Loucy (cell line): ENCODE results near the gene UBE2J2.

Experiments
- H2AFZ ChIP-seq: fragments of 200-600 bp; sonication (generic); 2 replicates; pipeline ENCODE4 v1.6.0; 2016; ENCODE audit warnings: antibody characterized with exemption, mild to moderate bottlenecking, low read length, moderate library complexity
- H3F3A ChIP-seq: fragments of 200-600 bp; 2 replicates; pipeline ENCODE4 v1.6.0; 2016; ENCODE audit warnings: antibody characterized with exemption, low read depth, mild to moderate bottlenecking
- H3K27me3 ChIP-seq: fragments of 200-600 bp; sonication (generic); 2 replicates; pipeline ENCODE4 v1.6.1; 2014; ENCODE audit warnings: low read length, mild to moderate bottlenecking; ENCODE audit not compliant: insufficient read depth, poor library complexity, severe bottlenecking
- H3K36me3 ChIP-seq: fragments of 200-600 bp; sonication (generic); 2 replicates; pipeline ENCODE4 v1.6.1; 2016; ENCODE audit warnings: low read length; ENCODE audit not compliant: insufficient read depth
- H3K4me1 ChIP-seq: fragments of 200-600 bp; sonication (generic); 2 replicates; pipeline ENCODE4 v1.5.1; 2014; ENCODE audit warnings: low read length, mild to moderate bottlenecking; ENCODE audit not compliant: insufficient read depth, poor library complexity, severe bottlenecking
- H3K4me2 ChIP-seq: fragments of 200-600 bp; sonication (generic); 2 replicates; pipeline ENCODE4 v1.6.0; 2014; ENCODE audit warnings: antibody characterized with exemption, low read length, low read depth, mild to moderate bottlenecking; ENCODE audit not compliant: poor library complexity, severe bottlenecking
- H3K4me3 ChIP-seq: fragments of 200-600 bp; sonication (generic); 2 replicates; pipeline ENCODE4 v1.5.1; 2014; ENCODE audit warnings: low read length, mild to moderate bottlenecking, mixed read lengths; ENCODE audit not compliant: poor library complexity, severe bottlenecking
- H3K79me2 ChIP-seq: fragments of 200-600 bp; sonication (generic); 2 replicates; pipeline ENCODE4 v1.6.1; 2014; ENCODE audit warnings: low read length; ENCODE audit not compliant: insufficient read depth
- H3K9ac ChIP-seq: fragments of 200-600 bp; sonication (generic); 2 replicates; pipeline ENCODE4 v1.6.0; 2014; ENCODE audit warnings: mild to moderate bottlenecking, low read depth, low read length, moderate library complexity; ENCODE audit not compliant: poor library complexity, severe bottlenecking
- H3K9me2 ChIP-seq: fragments of 200-600 bp; sonication (generic); replicated peaks from 2 replicates; pipeline ENCODE4 v1.6.1; 2016; ENCODE audit warnings: low read depth, low read length, mixed read lengths
- H3K9me3 ChIP-seq: fragments of 200-600 bp; sonication (generic); 2 replicates; pipeline ENCODE4 v1.6.1; 2014; ENCODE audit warnings: mild to moderate bottlenecking, antibody characterized with exemption, low read length, low read depth; ENCODE audit not compliant: insufficient read depth
- H4K20me1 ChIP-seq: fragments of 200-600 bp; sonication (generic); 2 replicates; pipeline ENCODE4 v1.6.0; 2014; ENCODE audit warnings: antibody characterized with exemption, low read length, mild to moderate bottlenecking; ENCODE audit not compliant: insufficient read depth, poor library complexity, severe bottlenecking
- EZH2phosphoT487 ChIP-seq: fragments of 200-600 bp; IDR thresholded peaks from 2 replicates; pipeline ENCODE4 v1.6.1; 2018; ENCODE audit warnings: antibody characterized with exemption, mild to moderate bottlenecking, moderate library complexity, borderline replicate concordance
- TF ChIP-seq, protein P1 (sequence below): fragments of 200-600 bp; sonication (generic); conservative IDR thresholded peaks from 2 replicates; pipeline ENCODE4 v1.5.1; 2014; ENCODE audit warnings: mild to moderate bottlenecking, antibody characterized with exemption, low read length

UBE2J2 gene

DNA sequence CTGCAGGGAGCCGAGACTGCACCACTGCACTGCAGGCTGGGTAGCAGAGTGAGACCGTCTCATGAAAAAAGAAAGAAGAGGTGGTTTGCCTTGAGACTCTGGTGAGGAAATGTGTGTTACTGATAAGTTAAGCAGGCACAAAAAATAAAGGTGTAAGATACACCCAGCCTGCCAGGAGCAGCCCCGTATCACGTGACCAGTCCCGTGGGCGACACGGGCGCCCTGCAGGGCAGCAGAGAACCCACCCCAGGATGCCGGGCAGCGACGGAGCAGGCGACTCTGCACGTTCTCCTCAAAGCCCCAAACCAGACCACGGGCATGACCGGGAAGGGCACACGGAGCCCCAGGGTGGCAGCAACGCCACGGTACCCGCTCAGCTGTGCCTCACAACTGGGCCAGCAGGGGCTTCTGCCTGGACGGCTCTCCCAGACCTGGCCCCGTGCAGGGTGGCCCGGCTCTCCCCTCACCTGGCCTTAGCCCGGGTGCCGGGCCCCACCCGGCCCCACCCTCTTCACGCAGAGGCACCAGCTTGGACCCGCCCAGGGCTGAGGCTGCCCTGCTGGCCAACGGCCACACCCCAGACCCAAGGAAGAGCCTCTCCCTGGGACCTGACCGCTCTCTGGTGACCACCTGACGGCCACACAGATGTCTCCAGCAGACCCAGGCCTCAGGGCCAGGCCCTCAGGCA lies 51.6 kb downstream of the UBE2J2 start:
- no peak overlapping the region for H3K4me3 ChIP-seq
- no peak overlapping the region for H3K4me2 ChIP-seq
- peaks cover 25% of the 10 kb centered on the region; the same call in 1 of the 2 replicates for H3K79me2 ChIP-seq
- peaks cover 52% of the 10 kb centered on the region; the same call in 1 of the 2 replicates for H3K36me3 ChIP-seq
- no peak for TF ChIP-seq EZH2phosphoT487
- TF ChIP-seq, protein P1, sequence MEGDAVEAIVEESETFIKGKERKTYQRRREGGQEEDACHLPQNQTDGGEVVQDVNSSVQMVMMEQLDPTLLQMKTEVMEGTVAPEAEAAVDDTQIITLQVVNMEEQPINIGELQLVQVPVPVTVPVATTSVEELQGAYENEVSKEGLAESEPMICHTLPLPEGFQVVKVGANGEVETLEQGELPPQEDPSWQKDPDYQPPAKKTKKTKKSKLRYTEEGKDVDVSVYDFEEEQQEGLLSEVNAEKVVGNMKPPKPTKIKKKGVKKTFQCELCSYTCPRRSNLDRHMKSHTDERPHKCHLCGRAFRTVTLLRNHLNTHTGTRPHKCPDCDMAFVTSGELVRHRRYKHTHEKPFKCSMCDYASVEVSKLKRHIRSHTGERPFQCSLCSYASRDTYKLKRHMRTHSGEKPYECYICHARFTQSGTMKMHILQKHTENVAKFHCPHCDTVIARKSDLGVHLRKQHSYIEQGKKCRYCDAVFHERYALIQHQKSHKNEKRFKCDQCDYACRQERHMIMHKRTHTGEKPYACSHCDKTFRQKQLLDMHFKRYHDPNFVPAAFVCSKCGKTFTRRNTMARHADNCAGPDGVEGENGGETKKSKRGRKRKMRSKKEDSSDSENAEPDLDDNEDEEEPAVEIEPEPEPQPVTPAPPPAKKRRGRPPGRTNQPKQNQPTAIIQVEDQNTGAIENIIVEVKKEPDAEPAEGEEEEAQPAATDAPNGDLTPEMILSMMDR = no peak
- H4K20me1 ChIP-seq = peaks cover 20% of the 10 kb centered on the region
- H3K9me3 ChIP-seq = no peaks in the 10 kb centered on the region
- peaks cover 5% of the 10 kb centered on the region for H3K4me1 ChIP-seq
- no peaks in the 10 kb centered on the region for H3K9me2 ChIP-seq
- H3K27me3 ChIP-seq = no peaks in the 10 kb centered on the region
- H2AFZ ChIP-seq = no peak overlapping the region
- H3F3A ChIP-seq = no peaks in the 10 kb centered on the region
- no peak overlapping the region for H3K9ac ChIP-seq

DNA sequence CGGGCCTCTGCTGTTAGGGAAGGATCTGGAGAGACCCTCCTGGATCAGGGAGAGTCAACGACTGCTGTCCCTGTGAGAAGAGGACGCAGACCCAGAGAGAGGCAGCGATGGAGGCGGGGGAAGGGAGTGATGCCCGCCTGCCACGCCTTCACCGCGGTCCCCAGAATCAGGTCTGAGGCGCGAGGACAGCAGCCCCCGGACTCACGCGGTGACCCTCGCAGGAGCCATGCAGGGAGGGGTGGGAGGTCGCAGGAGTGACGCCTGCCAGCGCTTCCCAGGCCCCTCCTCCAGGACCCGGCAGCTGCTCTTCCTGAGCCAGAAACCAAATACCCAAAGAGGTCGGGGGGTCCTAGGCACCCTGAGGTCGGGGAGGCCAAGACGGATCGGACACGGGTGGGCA lies 53.5 kb downstream of the UBE2J2 start:
- no peaks in the 10 kb centered on the region for H3K9me3 ChIP-seq
- no peak overlapping the region for H3K4me2 ChIP-seq
- no peak overlapping the region for H3K9ac ChIP-seq
- peaks cover 1% of the 10 kb centered on the region for H3K4me1 ChIP-seq
- no peaks in the 10 kb centered on the region for H3F3A ChIP-seq
- H3K27me3 ChIP-seq = no peaks in the 10 kb centered on the region
- H3K79me2 ChIP-seq = peaks cover 7% of the 10 kb centered on the region; the same call in 1 of the 2 replicates
- H2AFZ ChIP-seq = no peak overlapping the region
- H4K20me1 ChIP-seq = peaks cover 7% of the 10 kb centered on the region
- TF ChIP-seq EZH2phosphoT487 = no peak
- TF ChIP-seq, protein P1 = no peak
- no peak overlapping the region for H3K4me3 ChIP-seq
- peaks cover 58% of the 10 kb centered on the region; the same call in 1 of the 2 replicates for H3K36me3 ChIP-seq
- H3K9me2 ChIP-seq = no peaks in the 10 kb centered on the region

DNA sequence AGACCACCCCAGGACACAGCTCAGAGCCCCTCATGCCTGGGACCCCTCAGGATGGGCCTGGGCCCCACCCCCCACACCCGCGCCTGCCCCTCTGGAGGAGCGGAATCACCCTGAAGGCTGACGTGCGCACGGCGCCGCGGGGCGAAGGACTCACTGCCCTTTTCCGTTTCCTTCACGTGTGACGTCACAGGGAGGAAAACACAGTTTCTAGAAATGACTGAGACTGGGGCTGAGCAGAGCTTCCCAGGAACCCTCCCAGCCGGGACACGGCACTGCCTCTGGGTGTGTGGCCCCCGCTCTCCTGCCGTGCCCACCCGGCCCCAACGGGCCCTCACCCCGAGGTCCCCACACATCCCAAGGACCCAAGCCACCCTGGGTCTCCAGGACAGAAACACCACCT lies 54.3 kb downstream of the UBE2J2 start:
- Histone ChIP-seq H3F3A (no peaks in the 10 kb centered on the region), H4K20me1 (peaks cover 4% of the 10 kb centered on the region), H3K27me3 (no peaks in the 10 kb centered on the region), H3K9ac (no peak overlapping the region), H3K9me3 (no peaks in the 10 kb centered on the region), H3K4me3 (no peak overlapping the region), H3K36me3 (peaks cover 52% of the 10 kb centered on the region; the same call in 1 of the 2 replicates), H3K79me2 (no peaks in the 10 kb centered on the region), H2AFZ (no peak overlapping the region), H3K9me2 (no peaks in the 10 kb centered on the region), H3K4me1 (peaks cover 10% of the 10 kb centered on the region), H3K4me2 (no peak overlapping the region)
- TF ChIP-seq, protein P1 = no peak
- no peak for TF ChIP-seq EZH2phosphoT487
